HG03521 (cell line): ENCODE data around the gene RNF220.
"Not testable (repeated sequence)": the region's sequence is repeated elsewhere in the genome, so short reads cannot be mapped to it uniquely, and the experiment has no call there.

Source experiments
- ATAC-seq: cut with Tn5 transposase; IDR thresholded peaks from one replicate; pipeline ENCODE4 v1.9.1; 2021; ENCODE audit warnings: mild to moderate bottlenecking, moderate library complexity; ENCODE audit not compliant: unreplicated experiment

The RNF220 gene

GRCh38 chr1:44485229-44485933, 80.3 kb downstream of the RNF220 start:
- no peak for ATAC-seq

DNA sequence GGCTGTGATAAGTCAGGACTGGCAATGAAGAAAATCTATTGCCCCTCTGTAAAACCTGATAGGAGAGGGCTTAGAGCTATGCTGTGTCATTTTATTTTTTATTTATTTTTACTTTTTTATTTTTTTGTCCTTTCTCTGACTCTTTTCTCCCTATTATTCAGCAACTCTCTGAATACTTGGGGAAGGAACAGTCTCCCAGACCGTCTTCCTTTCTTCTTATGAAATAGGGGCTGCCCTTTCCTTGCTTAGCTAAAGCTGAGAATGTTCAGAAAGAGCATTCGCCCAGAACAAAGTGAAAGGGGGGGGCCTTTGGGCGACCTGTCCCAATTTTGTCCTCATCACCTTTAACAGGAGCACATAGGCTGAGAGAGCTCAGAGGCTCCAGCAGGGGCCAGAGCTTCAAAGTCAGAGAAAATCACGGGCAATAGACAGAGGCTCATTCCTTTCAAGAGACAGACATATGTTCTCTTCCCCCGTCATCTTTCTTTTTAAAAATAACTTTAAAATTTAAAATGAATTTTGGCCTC, 80.9 kb downstream of the RNF220 start:
- no peak for ATAC-seq

GRCh38 chr1:44489481-44489880, 84.4 kb downstream of the RNF220 start:
- ATAC-seq: no peak

DNA sequence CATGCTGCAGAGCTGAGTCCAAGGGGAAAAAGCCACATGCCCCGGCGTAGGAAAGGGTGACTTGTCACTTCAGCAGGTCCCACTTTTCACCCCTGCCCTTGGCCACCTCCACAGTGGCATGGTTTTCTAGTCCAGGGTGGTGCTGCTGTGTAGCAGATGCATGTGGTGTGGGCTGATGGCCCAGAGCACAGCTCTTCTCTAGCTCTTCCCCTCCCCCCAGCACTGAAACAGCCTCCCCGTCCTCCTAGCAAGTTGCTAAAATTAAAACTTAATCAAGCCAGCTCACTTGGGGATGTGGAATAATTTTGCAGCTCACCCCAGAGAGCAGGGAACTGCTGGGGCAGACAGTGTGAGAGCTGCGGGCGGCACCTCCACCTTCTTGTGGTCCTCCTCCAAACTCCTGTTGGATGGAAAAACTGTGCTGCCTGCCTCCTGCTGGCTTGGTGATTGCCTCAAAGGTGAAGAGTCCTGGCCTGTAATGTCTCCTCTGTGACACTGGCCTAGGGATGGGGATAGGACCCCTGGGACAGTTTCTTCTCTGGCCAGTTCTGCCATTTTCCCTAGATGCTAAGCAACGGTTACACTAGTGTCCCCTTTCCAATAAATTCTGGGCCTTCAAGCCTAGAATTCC, 91.6 kb downstream of the RNF220 start:
- ATAC-seq: no peak

DNA sequence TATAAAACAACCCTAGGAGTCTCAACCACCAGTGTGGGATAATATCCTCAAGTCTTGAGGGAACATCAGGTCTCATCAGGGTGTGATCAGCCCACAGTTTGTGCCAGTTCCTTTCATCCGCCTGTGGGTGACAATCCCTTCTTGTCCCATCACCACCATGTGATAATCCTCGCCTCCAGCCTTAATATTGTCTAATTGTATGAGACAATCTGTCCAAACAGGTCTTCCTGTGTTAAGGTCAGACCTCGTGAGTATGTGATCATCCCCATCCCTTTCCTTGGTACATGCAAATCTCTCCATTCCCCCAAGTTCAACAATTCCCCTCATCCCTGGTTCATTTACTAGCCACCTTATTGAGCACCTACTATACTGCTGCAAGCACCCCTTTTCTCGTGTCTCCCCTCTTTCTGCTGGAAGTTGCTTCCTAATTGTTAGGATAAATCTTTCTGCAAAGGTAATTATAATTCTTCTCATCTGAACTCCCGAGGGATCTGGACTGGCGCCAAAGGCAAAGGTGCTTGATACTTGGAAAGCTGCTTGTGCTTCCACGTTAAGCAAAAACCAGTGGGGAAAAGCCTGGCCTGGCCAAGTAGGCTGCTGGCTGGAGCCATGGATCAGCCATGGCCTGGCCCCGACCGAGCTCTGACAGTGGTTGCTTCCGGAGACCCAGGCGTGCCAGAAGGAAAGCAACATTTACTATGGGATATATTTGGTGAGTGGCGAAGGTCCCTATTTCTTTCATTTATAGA, 92.5 kb downstream of the RNF220 start:
- no peak for ATAC-seq

GRCh38 chr1:44499306-44499705, 94.3 kb downstream of the RNF220 start:
- ATAC-seq: no peak

GRCh38 chr1:44500181-44501046, 95.4 kb downstream of the RNF220 start:
- no peak for ATAC-seq

- ATAC-seq: no peak
Measured at GRCh38 chr1:44501047-44501890, 96.2 kb downstream of the RNF220 start.

DNA sequence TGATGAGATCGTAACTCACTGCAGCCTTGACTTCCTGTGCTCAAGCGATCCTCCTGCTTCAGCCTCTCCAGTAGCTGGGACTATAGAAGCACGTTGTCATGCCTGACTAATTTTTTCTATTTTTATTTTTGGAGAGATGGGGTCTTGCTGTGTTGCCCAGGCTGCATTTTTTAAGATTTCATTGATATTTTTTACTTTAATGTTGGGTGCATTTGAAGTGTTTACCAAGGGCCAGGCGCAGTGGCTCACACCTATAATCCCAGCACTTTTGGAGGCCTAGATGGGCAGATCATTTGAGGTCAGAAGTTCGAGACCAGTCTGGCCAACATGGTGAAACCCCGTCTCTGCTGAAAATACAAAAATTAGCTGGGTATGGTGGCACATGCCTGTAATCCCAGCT, 97.8 kb downstream of the RNF220 start:
- not testable (repeated sequence) for ATAC-seq

- no peak for ATAC-seq
Measured at GRCh38 chr1:44503625-44504024, 98.6 kb downstream of the RNF220 start.

DNA sequence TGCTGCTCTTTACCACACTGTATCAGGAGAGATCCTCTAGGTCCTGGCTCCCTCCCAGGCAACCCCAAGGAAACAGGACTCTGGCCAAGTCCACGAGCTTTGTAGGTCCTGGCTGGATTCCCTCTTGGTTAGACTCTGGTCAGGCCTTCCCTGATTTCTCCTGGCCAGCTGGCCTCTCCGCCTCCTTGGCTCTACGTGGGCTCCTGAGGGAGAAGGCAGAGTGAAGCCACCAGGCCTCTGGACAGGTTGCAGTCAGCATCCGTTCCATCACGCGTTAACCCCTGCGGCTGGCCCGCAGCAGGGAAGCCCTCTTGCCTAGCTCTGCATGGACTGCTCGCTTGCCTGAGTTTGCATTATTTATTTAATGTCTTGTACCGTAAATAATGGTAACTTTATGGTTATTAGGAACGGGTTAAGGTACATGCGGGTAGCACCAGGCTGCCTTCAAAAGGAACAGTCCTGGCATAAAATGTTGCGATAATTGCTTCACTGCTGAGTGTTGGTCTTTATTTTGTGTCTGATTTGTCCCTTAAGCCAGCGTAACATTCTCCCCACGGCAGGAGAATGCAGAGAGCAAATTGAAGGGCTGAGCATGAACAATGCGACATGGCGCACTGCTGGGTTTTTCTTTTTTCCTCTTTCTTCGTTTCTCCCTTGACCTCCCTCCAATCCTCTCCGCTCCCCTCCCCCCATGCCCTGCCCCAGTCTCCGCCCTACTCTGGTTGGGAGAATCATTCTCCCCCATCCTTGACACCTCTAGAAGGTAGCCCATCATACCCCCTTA, 100.3 kb downstream of the RNF220 start:
- ATAC-seq: no peak

DNA sequence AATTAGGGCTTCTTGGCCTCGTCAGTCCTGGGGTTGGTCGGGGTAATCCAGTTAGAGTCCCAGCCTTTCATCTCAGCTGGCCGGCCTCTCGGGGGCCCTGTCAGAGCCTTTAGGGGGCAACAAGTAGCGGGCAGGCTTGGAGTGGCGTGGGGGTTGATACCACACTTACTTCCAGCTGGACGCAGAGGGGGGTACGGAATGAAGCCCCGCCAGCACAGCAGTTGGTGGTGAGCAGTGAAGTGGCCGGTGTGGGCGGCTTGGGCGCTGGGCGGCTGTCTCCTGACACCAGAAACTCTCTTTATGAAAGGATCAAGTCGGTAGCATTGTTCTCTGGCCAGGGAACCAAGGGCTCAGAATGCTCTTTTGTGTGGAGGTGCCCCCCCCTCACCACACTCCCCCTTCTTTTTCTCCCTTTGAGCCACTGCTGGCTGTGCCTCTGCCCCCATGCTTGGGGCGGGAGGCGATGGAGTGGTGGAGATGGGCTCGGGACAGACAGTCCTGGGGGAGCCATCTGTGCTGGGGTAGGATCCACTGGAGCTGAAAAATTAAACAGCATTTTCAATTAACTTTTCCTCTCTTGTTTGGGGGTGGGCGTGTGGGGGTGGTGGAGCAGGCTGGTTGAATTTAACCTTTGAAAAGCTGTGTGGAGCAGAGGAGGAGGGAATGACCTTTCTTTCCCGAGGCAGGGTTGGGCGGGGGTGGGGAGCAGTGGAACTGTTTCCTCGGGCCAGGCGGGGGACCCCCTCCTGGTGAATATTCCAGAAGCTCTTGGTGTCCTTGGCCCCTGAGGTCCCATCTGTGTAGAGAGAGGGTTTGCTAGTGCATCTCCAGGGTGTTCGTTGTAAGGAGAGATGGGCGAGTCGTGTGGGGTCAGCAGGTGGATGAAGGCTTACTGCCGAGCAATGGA, 102.7 kb downstream of the RNF220 start:
- ATAC-seq: no peak

- no peak for ATAC-seq
Measured at GRCh38 chr1:44508397-44508745, 103.3 kb downstream of the RNF220 start.

DNA sequence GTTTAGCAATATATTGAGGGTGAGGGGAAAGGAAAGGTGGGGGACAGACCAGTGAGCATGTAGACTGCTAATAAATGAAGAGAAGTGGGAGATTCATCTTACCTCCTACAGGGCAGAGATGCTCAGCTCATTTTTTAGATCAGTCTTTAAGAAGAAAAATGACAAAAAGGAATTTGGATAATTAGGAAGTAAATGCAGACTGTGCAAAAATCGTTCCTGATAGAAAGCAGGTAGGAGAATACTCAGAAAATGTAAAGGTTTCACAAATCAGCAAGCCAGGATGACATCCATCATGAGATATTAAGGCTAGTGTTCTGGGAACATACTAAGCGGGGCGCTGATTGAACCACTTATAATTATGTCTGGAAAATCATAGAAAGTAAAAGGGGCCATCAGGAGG, 106.3 kb downstream of the RNF220 start:
- ATAC-seq: no peak

DNA sequence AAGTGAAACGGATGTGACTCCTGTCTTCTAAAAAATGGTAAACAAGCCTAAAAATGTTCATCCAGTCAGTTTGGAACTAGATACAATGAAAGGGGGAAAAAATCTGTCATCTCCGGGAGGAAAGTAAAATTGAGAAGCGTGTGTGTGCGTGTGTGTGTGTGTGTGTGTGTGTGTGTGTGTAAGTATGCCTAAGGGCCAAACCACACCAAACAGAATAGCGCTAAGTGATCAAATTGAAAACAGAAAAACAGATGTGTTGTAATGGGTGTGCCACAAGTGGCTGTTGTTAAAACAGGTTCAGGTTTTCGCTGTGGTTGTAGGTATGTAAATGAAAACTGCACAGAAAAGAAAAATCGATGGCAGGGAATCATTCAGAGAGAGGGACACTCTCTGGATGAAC, 106.7 kb downstream of the RNF220 start:
- ATAC-seq: no peak

DNA sequence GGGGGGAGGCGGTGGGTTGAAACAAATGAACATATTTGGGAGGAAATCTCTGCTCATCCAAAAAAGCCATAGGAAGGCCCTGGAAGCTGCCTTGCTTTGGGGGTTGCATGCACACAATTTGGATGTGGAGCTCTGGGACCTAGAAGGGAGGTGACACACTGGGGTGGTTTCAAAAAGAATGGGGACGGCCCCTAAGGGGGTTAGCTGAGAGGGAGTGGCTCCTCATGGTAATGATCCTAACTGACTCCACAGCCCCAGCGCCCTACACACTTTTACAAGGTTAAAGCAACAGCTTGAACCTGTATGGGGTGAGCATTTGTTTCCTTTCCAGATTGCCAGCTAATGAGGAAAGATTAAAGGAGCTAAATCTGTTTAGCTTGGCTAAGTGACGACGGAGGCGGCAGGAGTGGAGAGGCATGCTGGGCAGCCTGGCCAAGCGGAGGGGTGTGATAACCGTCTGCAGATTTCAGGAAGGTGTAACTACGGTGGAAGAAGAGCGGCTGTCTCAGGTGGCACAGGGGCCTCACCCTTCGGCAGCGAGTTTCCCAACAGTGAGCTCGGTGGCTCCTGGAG, 107.3 kb downstream of the RNF220 start:
- ATAC-seq: no peak

DNA sequence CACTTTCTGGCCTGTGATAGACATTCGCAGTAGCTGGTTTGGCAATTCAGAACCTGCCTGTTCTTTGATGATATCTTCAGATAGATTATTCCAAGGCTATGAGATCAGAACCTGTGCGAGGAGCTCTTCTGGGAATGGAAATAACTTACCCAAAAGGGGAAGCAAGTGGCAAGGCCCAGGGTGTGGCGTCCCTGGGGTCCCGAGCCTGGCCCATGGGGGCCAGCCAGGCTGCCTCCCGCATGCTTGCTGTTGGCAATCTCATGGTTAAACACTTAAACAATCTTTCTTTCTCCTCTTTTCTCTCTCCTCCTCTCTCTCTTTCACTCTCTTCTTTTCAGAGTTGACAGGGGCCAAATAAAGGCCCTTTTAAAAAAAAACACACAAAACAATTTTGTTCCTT, 108.1 kb downstream of the RNF220 start:
- ATAC-seq: no peak

- no peak for ATAC-seq
Measured at GRCh38 chr1:44514673-44515072, 109.6 kb downstream of the RNF220 start.
